G401.6 (cell line): Measurements from ENCODE around the gene AKR1E2.

Source experiments
- FAIRE-seq: peaks from 2 replicates; lab custom pipeline; 2012; peaks lifted over from hg19 to GRCh38; lab: Jason Lieb, UNC

Gene AKR1E2

DNA sequence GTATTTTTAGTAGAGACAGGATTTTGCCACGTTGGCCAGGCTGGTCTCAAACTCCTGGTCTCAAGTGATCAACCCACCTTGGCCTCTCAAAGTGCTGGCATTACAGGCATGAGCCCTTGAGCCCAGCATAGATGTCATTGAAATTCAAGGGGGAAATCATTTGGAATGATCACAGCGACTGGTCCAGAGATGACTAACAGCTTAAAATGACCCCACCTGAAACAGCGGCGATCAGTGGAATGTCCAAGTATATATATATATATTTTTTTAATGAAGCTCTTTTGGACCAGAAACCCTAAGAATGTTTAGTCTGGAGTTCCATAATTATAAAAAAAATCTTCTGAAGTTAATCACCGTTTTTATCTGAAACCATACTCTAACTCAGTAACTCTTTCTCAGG lies 12.5 kb upstream of the AKR1E2 start:
- no peak for FAIRE-seq

DNA sequence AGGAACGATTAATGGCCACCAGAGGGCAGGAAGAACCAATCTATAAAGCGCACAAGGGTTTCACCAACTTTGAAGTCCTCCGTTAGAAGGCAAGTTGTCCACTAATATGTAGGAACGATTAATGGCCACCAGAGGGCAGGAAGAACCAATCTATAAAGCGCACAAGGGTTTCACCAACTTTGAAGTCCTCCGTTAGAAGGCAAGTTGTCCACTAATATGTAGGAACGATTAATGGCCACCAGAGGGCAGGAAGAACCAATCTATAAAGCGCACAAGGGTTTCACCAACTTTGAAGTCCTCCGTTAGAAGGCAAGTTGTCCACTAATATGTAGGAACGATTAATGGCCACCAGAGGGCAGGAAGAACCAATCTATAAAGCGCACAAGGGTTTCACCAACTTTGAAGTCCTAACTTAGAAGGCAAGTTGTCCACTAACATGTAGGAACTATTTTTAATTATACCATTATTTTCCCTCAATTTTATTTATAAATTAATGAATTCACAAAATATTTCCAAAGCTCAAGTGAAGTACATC lies 10.3 kb upstream of the AKR1E2 start:
- FAIRE-seq: peak; percentile 93

DNA sequence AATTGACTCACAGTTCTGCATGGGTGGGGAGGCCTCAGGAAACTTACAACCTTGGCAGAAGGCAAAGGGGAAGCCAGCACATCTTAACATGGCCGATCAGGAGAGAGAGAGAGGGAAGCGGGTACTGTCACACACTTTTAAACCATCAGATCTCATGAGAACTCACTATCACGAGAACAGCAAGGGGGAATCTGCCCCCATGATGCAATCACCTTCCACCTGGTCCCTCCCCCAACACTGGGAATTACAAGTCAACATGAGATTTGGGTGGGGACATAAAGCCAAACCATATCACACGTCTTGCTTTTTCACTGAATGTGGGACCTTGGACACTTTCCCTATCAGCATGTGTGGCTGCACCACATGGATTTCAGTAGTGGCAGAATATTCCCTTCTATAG lies 9.0 kb upstream of the AKR1E2 start:
- FAIRE-seq: no peak

- FAIRE-seq: no peak
These were observed 6.9 kb upstream of the AKR1E2 start for GRCh38 chr10:4819067-4819466.

DNA sequence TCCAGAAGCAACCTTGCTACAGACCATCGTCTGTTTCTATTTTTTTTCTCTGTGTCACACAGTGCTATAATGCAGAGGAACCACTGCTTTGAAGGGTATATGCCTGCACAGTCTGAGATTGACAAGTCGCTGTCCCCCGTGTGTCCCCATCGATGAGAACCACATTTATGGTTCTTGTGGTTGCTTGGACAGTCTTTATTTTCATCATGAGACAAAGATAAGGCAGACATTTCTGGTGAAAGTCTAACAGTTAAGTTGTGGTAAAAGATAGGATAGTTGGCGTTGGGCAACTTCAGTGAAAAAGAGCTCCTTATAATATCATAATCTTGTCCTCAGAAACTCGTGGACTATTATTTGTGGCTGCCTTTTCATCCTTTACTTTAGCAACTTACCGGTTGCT lies 6.3 kb upstream of the AKR1E2 start:
- no peak for FAIRE-seq

- no peak for FAIRE-seq
These were observed 5.1 kb upstream of the AKR1E2 start for GRCh38 chr10:4820804-4821401.

- FAIRE-seq: no peak
These were observed 3.8 kb upstream of the AKR1E2 start for GRCh38 chr10:4822208-4822607.

GRCh38 chr10:4824791-4825310 lies 1.2 kb upstream of the AKR1E2 start:
- no peak for FAIRE-seq

GRCh38 chr10:4825456-4825867 lies 545 bp upstream of the AKR1E2 start:
- FAIRE-seq: no peak

DNA sequence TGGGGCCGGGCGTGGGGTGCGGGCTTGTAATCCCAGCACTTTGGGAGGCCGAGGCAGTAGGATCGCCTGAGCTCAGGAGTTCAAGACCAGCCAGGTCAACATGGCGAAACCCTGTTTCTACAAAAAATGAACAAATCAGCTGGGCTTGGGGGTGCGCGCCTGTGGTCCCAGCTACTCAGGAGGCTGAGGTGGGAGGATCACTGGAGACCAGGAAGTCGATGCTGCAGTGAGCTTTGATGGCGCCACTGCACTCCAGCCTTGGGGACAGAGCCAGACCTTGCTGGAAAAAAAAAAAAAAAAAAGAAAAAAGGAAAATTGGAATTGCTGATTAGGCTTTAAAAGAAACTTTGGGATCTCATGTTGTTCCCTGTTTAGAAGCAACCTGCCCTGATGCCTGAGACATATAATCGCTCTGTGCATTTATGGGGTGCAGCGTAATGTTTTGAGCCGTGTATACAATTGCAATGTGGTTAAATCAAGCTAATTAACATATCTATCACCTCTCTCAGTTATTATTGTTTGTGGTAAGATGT lies 851 bp downstream of the AKR1E2 start:
- no peak for FAIRE-seq

- FAIRE-seq: no peak
These were observed 2.0 kb downstream of the AKR1E2 start for GRCh38 chr10:4828005-4828404.

DNA sequence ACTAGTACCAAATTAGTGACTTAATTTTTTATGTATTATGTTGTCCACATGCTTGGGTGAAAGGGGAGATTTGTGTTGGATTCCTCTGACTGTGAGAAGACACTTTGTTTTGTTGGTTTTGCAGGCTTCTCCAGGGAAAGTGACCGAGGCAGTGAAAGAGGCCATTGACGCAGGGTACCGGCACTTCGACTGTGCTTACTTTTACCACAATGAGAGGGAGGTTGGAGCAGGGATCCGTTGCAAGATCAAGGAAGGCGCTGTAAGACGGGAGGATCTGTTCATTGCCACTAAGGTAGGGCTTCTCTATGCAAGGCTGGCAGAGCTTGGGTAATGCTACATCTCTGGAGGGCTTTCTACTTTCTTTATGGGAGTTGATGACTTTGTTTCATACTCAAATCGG lies 4.5 kb downstream of the AKR1E2 start:
- FAIRE-seq: no peak

DNA sequence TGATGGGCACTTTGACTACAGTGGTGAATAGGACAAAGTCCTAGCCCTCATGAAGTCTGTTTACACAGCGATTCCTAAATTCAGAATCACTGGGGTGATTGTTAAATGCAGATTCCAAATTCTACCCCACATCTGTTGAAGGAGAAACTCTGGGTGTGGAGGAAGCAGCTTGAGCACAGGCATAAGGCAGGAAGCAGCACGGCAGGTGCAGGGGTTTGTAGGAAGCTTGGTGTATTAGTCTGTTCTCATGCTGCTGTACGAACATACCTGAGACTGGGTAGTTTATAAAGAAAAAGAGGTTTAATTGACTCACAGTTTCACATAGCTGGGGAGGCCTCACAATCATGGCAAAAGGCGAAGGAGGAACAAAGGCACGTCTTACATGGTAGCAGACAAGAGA lies 5.1 kb downstream of the AKR1E2 start:
- no peak for FAIRE-seq

GRCh38 chr10:4833286-4833685 lies 7.3 kb downstream of the AKR1E2 start:
- FAIRE-seq: no peak

- no peak for FAIRE-seq
These were observed 8.9 kb downstream of the AKR1E2 start for GRCh38 chr10:4834898-4835405.

- no peak for FAIRE-seq
These were observed 9.5 kb downstream of the AKR1E2 start for GRCh38 chr10:4835494-4835918.

- FAIRE-seq: no peak
These were observed 10.5 kb downstream of the AKR1E2 start for GRCh38 chr10:4836416-4836969.

- no peak for FAIRE-seq
These were observed 11.5 kb downstream of the AKR1E2 start for GRCh38 chr10:4837551-4837950.

GRCh38 chr10:4838743-4839142 lies 12.7 kb downstream of the AKR1E2 start:
- no peak for FAIRE-seq

GRCh38 chr10:4839353-4839752 lies 13.3 kb downstream of the AKR1E2 start:
- FAIRE-seq: no peak

DNA sequence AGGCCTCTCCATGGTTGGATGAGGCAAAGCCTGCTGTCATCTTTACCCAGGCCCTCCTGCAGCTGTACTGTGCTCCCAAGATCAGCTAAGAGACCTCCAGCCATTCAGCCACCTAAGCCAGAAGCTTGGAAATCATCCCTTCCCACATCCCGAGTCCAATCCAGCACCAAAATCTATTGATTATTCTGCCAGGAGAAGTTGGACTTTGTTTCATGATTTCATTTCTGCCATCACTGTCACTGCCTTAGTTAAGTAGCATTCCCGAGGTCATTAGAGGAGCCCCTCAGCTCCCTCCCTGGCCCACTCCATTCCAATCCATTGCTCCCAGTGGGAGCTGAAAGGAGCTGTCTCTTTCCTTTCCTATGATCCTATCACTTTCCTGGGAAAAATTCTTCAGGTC lies 14.1 kb downstream of the AKR1E2 start:
- FAIRE-seq: no peak

DNA sequence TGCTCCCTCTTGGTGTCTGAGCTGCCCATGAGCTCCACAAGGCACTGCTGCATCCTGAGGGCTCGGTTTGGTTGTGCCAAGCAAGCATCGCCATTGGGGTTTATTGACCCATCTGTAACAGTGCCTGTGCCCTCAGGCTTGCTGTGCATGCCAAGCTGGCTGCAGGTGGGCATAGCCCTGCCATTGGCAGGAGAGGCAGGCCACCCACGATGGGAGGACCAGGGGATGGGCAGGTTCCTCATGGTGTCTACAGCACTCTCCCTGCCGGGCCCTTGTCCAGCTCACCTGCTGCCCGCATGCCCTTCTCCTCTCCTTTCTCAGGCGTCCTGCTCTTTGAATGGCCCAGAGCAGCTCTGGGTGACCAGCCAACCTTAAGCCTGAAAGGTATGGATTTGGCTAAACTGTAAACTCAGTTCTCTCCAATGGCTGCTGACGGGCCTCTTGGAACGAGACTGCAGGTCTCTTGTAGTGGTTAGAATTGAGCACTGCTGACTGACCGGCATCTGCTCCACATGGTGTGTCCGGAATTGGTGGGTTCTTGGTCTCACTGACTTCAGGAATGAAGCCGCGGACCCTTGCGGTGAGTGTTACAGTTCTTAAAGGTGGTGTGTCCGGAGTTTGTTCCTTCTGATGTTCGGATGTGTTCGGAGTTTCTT lies 17.6 kb downstream of the AKR1E2 start:
- no peak for FAIRE-seq

DNA sequence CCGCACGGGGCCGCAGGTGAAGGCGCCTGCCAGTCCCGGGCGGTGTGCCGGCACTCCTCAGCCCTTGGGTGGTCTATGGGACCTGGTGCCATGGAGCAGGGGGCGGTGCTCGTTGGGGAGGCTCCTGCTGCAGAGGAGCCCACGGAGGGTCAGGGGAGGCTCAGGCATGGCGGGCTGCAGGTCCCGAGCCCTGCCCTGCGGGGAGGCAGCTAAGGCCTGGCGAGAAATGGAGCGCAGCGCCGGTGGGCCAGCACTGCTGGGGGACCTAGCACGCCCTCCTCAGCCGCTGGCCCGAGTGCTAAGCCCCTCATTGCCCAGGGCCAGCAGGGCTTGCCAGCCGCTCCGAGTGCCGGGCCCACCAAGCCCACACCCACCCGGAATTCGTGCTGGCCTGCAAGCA lies 18.9 kb downstream of the AKR1E2 start:
- FAIRE-seq: no peak
